G401.6 (cell line): ENCODE results near the gene MAGI1.
"Not testable (repeated sequence)": the region's sequence is repeated elsewhere in the genome, so short reads cannot be mapped to it uniquely, and the experiment has no call there.

Experiments
- FAIRE-seq: peaks from 2 replicates; lab custom pipeline; 2012; peaks lifted over from hg19 to GRCh38; lab: Jason Lieb, UNC

MAGI1 gene

DNA sequence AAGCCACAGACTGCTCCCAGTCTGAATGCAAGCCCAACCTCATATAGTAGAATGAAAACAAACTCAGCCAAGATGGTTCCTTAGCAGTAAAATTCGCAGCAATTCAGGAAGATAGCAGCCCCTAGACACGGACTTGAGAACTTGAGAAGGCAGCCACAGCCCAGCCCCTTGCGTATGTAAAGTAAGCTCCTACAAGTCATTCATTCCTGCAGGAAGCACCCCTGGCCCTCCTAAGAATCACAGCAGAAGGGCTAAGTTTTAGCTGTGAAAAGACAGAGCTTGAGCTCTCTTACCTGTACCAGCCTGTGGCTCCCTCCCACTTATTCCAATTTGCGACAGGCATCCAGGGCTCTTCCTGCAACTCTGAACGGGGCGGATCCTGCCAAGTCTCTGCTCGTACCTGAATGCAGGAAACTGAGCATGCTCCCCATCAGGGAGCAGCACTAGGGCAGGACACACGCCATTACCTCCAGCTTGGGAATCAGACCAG lies 136.4 kb downstream of the MAGI1 start:
- no peak for FAIRE-seq

DNA sequence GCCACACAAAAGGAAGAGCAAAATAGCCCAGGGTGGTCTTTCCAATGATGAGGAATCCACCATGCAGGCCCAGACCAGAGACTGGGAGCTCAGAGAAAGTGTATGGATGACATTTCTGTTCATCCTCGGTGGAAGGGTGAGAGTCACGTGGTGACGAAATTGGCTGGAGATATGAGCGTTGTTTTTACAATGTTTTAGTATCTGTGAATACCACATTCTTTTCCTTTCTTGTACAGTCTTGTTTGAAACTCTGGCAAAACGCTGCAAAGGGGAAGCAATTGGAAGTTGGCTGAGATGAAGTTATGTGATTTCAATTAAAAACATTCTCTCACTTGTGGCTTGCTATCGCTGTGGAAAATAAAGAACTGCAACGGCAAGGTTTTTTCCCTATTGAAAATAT lies 137.5 kb downstream of the MAGI1 start:
- FAIRE-seq, result no peak

DNA sequence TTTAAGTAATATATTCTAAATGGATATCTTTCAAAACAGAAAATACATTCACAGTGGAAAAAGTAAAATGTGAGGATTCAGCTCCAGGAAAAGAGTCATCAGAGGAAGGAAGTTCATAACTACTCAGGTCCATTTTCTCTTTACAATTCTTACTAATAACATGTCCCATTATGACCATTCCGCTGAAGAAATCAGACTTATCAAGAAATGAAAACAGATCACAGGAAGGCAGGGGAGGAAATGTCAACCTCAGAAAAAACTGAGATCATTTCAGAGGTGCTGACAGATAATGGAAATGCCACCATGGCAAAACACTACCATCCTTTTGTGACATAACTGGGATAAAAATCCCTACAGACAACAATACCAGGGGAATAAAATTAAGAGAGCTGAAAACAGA lies 139.5 kb downstream of the MAGI1 start:
- no peak for FAIRE-seq

DNA sequence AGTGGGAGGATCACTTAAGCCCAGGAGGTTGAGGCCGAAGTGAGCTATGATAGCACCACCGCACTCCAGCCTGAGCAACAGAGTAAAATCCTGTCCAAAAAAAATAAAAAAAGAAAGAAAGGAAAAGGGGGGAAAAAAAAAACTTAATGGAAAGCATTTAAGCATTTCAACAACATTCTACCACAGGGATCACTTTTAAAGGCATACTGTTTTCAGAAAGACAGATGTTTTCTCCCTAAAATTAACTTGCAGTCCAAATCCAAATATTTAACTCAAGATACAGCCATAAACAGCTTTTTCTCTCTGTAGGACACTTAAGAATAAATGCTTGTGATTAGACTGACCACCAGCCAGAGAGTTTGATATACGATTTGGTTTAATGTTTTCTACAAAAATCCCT lies 141.0 kb downstream of the MAGI1 start:
- no peak for FAIRE-seq

DNA sequence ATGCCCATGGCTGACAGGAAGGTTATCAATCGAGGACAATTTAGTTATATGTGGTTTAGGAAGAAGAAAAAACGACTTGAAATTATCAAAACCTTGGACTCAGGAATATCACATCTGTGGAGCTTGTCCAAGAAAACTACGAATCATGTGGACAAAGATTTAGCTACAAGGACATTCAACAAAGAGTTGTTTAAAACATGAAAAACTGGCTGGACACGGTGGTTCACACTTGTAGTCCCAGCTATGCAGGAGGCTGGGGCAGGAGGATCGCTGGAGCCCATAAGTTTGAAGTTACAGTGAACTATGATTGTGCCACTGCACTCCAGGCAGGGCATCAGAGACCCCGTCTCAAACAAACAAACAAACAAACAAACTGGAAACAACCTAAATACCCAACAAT lies 142.4 kb downstream of the MAGI1 start:
- no peak for FAIRE-seq

DNA sequence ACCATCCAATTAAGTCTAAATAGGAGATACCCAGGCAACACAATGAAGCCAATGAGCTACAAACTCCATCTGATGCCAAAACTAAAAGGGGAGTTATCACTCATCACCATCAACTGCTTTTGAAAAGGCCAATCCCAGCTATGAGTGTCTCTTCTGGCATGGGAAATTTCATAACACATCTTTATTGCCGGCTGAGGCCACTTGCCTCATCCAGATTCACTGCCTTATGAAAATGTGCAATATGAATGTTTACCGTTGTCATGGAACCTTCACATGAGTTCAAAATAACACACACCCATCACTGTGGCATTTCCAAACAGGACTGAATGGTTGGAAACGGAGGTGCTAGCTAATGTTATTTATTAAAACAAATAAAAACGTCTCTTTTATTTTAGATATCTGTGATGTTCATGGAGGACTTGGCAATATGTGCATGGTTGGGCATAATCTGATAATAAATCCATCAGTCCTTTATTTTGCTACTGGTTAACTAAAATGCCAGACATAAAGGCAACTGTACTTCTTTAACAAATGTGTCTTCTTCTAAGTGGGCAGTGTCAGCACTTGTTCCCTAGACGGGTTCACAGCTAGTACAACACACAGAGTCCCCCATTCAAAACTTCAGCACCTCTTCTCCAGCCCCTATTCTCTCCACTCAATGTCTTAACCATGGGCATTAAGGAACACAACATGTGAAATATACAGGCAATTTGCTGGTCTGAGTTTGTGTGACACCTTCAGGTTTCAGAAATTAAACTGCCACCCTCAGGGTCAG lies 143.9 kb downstream of the MAGI1 start:
- FAIRE-seq, result no peak

DNA sequence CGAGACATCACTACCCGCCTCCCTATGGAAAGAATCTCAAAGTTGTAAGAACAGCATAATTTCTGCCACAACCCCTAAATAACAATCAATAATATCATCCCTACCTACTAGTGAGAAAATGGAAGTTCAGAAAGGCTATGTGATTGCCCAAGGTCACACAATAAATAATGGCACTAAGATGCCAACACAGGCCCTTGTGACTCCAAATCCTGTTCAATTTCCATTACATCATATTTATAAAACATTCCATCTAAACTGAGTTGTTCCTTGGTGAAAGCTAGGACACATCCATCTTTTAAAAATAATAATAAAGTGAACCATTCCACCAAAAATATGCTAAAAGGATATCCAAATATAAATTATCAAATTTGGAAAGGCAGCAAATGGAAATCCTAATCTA lies 144.6 kb downstream of the MAGI1 start:
- no peak for FAIRE-seq

DNA sequence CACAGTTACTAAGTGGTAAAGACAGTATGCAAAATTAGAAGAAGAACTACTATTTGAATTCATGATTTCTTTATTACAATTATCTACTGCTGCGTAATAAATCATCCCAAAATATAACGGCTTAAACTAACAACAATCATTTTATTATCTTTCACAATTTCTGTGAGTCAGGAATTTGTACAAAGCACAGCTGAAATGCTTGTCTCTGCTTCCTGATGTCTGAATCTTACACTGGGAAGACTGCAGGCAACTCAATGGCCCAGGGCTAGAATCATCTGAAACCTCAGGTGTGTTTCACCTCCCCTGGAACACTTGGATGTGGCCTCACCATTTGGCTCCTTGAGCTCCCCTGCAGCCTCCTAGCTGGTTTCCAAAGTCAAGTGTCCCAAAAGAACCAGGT lies 145.1 kb downstream of the MAGI1 start:
- FAIRE-seq, result no peak

DNA sequence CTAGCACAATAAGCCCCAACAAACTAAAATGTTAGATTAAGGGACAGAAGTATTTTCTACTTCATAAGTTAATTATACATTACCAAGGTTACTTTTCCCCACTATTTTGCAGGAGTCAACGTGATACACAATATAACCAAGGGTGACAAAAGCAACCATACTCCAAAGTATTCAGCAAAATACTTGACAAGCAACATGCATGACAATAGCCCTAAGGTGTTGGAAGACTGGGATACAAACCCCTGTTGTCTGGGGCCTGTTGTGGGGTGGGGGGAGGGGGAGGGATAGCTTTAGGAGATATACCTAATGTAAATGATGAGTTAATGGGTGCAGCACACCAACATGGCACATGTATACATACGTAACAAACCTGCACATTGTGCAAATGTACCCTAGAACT lies 147.2 kb downstream of the MAGI1 start:
- not testable (repeated sequence) for FAIRE-seq

DNA sequence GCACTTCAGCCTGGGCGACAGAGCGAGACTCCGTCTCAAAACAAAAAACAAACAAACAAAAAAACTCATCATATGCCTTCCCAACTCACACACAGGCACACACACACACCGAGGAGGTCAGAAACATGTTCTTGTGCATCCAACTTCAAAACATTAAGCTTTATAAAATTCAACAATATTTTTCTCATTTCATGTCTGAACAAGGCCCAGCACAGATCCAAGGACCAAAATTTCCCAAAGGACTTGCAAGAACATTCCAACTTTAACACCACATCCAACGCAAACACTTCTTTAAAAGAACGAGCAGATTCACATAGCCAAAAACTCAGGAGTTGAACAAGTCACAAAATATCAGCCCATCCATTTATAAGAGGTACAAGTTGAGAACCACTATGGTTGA lies 148.4 kb downstream of the MAGI1 start:
- no peak for FAIRE-seq

DNA sequence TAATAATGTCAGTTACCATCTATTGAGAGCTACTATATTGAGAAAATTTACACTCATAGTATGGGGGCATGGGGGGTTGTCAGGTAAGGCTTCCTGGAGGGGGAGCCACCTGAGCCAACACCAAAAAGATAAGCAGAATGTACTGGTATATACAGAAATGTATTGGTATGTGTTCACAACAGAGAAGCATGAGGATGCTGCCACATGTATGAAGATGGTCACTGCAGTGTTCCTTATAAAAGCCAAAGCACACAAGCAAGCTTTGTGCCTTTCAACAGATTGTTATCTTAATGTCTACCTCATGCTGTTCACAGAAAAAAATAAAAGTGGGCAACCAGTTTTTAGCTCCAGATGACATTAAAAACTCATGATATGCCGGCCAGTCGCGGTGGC lies 149.0 kb downstream of the MAGI1 start:
- no peak for FAIRE-seq

DNA sequence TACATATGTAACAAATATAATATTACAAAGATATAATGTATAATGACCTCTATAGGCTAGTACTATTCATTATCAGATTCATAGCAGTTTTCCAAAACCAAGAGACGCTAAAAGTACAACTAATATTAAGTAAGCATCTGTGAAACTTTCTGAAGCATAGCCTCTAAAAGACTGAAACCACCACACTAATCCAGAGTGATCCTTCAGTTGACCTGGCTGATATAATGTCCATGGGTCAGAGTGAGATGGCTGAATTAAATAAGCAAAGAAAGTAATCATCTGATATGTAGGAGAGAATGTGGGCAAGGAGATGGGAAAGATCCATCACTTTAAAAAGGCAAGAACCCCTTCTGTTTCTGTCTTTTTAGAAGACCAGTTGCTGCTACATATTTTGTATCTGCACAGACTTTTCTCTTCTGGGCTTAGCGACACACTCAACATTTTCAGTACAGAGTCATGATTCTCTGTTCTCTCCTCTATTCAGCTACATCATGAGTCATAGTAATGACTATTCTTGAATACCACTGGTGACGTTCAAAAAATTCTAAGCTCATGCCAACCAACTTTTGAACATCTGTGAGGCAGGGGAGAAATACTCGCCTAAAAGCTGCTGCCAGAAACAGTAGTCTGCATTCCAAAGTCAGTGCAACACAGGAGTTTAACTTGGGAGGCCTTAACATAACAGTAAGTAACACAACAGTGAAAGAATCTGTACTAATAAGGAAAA lies 149.6 kb downstream of the MAGI1 start:
- FAIRE-seq, result no peak

DNA sequence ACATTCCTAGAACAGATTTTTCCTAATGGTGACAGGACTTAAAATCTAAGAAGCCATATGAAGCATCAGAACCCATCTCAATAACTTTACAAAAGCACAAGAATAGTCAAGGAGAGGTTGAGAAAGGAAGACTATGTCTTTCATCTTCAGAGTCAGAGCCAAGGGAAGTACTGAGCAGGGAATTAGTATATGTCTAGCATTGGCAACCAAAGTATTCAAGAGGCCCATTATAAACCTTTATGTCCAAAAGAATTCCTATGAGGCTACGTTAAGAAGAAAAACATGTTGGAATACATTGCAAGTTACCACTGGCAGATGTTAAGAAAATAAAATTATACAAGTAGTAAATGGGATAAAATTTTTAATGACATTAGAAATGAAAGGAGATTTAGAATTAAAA lies 150.5 kb downstream of the MAGI1 start:
- FAIRE-seq, result no peak

DNA sequence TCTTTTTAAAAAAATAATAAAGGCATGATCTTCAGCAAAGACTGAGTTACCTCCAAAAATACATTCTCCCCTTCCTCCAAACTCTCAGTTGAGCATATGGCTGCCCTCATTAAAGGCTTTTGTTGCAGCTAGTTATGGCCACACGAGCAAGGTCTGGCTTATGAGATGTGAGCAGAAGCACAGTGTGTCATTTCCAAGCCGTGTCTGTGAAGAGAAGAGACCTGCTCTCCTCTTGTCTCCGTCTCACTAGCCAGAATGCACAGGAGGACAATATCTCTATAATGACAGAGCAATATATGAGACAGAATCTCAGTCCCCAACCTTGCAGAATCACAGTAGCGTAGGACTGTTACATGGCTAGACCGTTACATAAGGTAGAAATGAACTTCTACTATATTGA lies 152.3 kb downstream of the MAGI1 start:
- no peak for FAIRE-seq

DNA sequence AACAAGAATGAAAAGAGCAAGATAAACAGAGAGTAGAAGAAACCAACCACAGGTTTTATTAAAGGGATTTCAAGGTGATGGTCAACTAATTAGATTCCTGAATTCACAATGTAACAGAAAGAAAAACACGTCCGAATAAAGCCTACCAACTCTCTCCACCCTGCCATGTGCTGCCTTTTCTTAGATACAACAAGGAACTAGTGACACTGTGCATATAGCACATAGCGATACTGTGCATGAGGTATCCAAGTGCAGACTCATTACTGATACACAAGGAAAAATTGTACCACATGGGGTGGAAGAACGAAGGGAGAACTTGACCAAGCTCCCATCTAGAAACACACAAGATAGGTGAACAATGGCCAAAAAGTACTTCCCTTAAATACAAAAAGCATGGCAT lies 154.6 kb downstream of the MAGI1 start:
- FAIRE-seq, result no peak

DNA sequence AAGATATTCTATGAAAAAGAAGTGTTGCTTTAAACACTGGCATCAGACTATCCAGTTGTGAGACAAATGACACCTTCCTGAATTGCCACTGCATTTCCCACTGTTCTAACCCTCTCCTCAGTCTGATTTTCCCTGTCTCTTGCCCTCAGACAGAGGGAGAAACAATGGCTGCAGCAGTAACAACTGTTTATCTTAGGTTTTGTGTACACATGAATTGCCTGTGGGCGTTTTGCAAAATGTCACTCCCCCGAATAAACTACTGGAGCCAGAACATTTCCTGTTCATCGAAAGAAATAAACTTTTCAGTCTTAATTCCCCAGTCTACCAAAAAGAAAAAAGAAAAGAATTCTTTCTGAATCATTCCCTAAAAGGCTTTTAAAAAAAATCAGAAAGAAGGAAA lies 155.1 kb downstream of the MAGI1 start:
- no peak for FAIRE-seq

DNA sequence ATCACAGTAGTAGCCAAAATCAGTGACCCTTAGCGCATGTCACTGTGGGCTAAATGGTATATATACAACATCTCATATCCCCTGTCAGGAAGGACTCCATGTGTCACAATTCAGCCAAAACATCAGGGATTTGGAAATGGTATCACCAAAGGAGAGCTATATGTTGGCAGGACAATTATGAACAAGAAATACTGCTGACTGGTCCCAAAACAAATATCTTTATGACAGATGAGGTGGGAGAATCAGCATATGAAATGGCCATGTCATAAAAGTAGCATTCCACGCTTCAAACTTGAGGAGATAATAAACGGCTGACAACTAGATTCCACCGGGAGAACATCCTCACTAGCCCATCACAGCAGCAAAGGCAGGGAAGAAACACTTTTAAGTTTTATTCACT lies 158.4 kb downstream of the MAGI1 start:
- FAIRE-seq, result no peak

DNA sequence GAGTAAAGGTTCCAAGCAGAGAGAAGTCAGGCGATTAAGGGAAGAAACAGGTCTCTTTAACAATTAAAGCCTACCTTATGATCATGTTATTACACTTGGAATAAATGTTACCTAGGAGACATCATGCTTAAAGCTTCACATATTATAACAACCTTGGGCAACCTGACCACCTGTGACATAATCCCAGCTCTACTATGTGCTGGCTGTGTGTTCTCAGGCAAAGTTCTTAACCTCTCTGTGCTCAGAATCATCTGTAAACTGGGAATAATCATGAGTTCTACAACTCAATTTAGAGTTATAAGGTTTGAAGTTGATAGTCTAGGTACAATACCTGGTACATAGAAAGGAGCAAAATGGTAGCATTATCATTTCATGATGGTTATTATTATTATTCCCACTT lies 159.3 kb downstream of the MAGI1 start:
- no peak for FAIRE-seq

DNA sequence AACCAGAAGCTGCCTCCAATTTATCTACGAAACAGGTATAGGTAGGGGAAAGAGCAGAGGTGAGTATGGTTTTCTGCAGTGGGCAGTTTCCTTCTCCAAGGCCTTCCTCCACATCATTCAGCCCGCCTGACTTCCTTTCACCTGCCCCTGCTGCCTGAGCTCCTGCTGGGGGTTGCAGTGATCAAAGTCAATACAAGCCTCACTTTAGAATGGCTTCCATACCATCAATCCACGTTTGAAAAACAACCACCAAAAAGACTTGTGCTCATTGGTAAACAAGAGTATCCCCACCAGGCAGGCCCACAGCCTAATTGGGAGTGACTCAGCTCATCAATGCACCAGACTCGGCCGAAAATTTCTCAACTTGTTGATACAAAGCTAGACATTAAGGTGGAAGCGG lies 159.9 kb downstream of the MAGI1 start:
- FAIRE-seq, result no peak

DNA sequence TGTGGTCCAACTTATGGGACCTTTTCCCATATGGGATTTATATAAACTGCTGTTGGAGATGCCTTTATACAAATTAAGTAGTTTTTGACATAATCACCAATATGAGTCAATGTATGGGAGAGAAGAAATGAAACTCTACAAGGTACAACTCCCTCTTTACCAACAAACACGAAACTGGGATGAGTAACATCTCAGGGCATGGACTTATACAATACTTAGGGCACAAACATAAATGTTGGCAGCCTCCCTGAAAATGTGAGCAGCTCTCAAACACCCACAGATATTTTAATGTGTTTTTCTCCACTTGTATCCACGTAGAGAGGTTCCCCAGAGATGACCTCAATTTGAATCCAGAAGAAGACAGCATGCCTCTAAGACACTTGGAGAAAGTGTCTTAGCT lies 161.6 kb downstream of the MAGI1 start:
- FAIRE-seq, result no peak

DNA sequence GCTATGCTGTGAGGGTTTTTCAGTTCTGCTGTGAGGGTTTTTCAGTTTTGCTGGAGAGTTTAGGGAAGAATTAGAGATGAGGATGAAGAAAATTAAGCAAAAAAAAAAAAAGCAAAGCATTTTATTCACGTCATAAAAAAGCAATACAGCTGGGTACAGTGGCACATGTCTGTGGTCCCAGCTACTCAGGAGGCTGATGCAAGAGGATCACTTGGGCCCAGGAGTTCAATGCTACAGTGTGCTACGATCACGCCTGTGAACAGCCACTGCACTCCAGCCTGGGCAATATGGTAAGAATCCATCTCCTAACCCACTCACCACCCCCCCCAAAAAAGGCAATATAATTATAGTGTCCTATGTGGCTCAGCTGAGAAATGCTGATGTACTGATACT lies 162.7 kb downstream of the MAGI1 start:
- FAIRE-seq, result no peak

DNA sequence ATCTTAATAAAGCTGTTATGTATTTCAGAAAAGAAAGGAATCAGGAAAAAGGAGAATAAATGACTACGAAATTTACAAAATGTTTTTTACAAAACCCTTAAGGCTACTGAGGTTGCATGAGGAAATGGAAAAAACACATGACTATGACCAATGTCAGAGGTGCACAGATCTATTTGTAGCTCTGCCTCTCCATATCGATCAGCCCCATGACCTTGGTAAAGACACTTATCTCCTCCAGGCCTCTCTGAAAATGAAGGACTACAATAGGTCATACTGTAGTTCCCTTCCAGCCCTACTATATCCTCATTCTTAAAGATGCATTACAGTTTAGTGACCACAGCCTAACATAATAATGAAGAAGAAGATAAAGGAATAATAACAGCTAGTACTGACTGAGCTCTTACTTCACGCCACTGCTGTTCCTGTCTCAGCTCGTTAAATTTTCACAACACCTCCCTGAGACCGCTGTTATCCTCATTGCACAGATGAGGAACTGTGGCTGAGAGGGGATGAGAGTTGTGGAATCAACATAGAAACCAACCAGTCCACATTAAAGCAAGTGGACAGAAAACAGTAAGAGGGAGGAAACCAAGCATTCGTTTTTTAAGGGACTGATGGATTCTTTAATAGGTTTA lies 163.2 kb downstream of the MAGI1 start:
- no peak for FAIRE-seq

DNA sequence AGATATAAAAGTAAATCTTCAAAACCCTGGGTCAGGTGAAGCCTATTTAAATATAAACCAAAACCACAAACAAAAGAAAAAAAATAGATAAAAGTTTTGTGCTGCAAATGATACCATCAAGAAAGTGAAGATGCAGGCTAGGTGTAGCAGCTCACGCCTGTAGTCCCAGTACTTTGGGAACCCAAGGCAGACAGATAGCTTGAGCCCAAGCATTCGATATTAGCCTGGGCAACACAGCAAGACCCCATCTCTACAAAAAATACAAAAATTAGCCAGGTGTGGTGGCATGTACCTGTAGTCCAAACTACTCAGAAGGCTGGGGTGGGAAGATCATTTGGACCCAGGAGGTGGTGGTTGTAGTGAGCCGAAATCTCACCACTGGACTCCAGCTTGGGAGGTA lies 164.8 kb downstream of the MAGI1 start:
- FAIRE-seq, result no peak

DNA sequence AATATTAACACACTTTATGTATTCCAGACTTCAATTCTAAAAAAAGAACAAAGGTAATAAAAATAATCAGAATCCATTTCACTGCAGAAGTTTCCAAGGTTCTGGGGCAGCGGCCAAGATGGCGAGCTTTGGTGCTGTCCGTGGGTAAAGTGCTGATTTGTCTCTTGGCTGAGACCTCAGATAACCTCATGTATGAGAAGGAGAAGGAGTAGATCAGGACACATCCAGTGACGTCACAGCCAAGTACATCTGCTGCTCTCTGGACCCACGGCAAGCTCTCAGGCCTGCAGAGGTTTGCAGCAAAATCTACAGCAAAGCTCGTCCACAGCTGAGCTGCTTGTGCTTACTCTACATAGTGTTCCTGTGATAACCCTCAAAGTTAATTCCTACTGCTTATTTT lies 165.7 kb downstream of the MAGI1 start:
- FAIRE-seq, result no peak
